GM23338 (cell line): ENCODE measurements around the gene CACHD1. TPM values are rescaled to one million over a fixed set of nuclear protein-coding genes. Genes with fewer than 3 reads are reported as not detected.

Experiments
- EZH2 ChIP-seq: fragments of 200-600 bp; sonication (generic); IDR thresholded peaks from one replicate; pipeline ENCODE4 v1.8.0; 2017; ENCODE audit warnings: antibody characterized with exemption, mild to moderate bottlenecking, low read depth; ENCODE audit not compliant: unreplicated experiment
- EZH2phosphoT487 ChIP-seq: fragments of 200-600 bp; sonication (generic); IDR thresholded peaks from one replicate; pipeline ENCODE4 v1.8.1; 2018; ENCODE audit warnings: antibody characterized with exemption; ENCODE audit not compliant: unreplicated experiment
- JUNB ChIP-seq: IDR thresholded peaks from one replicate; pipeline ENCODE4 v1.6.1; 2016; ENCODE audit warnings: antibody characterized with exemption; ENCODE audit not compliant: unreplicated experiment
- POLR2AphosphoS5 ChIP-seq: IDR thresholded peaks from 2 replicates; pipeline ENCODE4 v1.6.1; 2016; ENCODE audit warnings: antibody characterized with exemption, low read depth
- STAT1 ChIP-seq: IDR thresholded peaks from one replicate; pipeline ENCODE4 v1.6.1; 2016; ENCODE audit warnings: antibody characterized with exemption; ENCODE audit not compliant: unreplicated experiment
- ZNF114 ChIP-seq: fragments of 250-450 bp; sonication (Bioruptor Pico); IDR thresholded peaks from 2 replicates; pipeline ENCODE4 v1.5.0; 2020; ENCODE audit warnings: mild to moderate bottlenecking, moderate library complexity
- polyA plus RNA-seq: library from polyadenylated mRNA; unstranded; fragments of >200 nt; fragmentation: Nextera tagmentation; extraction: Ambion mirVana; gene quantifications from 2 replicates; pipeline ENCODE4 v1.2.1, GENCODE V29; 2016
- total RNA-seq: library from RNA; depleted of rRNA; stranded (reverse); fragments of >200 nt; shearing (Covaris generic); gene quantifications from 2 replicates; pipeline ENCODE4 v1.2.3, GENCODE V29; 2014
- TF ChIP-seq, protein P1 (sequence below): fragments of 250-450 bp; sonication (Bioruptor Pico); IDR thresholded peaks from 2 replicates; pipeline ENCODE4 v1.5.0; 2020; ENCODE audit warnings: mild to moderate bottlenecking, moderate library complexity
- TF ChIP-seq, protein P2 (sequence below): IDR thresholded peaks from one replicate; pipeline ENCODE4 v1.6.1; 2018; ENCODE audit warnings: antibody characterized with exemption; ENCODE audit not compliant: unreplicated experiment
- TF ChIP-seq, protein P3 (sequence below): IDR thresholded peaks from 2 replicates; pipeline ENCODE4 v1.6.1; 2016; ENCODE audit warnings: antibody characterized with exemption

The CACHD1 gene
- total and polyA plus RNA-seq, 2 experiments from 2014 or later: 12.6 to 43.7 TPM

DNA sequence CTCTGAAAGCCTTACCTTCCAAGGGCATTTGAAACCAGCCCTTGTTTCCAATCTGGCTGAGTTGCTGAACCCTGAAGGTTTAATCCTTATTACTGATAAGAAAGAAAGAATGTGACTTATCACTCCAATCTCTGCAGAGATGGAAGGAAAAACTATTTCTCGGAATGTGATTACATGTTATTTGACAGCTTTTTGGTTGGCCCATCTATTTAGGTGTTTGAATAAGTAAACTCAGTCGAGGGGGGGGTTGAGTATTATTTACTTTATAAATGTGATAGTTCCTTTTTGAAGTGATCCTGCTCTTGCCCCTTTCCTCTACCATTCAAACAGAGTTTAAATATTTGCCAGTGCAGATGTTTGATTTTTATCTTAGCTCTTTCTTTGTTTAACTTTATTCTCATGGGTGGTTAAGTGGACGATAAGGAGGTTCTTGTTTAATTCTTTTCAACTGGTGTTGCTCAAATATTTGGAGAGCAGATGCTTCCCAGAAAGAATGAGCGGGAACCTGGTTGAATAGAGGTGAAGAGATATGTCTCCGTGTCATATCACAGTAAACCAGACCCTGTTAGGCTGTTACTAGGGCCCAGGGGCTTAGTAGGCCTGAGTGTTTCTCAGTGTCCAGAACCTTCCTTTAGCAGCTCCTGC is 126.1 kb downstream of the CACHD1 start (continued):
- TF ChIP-seq, protein P1, sequence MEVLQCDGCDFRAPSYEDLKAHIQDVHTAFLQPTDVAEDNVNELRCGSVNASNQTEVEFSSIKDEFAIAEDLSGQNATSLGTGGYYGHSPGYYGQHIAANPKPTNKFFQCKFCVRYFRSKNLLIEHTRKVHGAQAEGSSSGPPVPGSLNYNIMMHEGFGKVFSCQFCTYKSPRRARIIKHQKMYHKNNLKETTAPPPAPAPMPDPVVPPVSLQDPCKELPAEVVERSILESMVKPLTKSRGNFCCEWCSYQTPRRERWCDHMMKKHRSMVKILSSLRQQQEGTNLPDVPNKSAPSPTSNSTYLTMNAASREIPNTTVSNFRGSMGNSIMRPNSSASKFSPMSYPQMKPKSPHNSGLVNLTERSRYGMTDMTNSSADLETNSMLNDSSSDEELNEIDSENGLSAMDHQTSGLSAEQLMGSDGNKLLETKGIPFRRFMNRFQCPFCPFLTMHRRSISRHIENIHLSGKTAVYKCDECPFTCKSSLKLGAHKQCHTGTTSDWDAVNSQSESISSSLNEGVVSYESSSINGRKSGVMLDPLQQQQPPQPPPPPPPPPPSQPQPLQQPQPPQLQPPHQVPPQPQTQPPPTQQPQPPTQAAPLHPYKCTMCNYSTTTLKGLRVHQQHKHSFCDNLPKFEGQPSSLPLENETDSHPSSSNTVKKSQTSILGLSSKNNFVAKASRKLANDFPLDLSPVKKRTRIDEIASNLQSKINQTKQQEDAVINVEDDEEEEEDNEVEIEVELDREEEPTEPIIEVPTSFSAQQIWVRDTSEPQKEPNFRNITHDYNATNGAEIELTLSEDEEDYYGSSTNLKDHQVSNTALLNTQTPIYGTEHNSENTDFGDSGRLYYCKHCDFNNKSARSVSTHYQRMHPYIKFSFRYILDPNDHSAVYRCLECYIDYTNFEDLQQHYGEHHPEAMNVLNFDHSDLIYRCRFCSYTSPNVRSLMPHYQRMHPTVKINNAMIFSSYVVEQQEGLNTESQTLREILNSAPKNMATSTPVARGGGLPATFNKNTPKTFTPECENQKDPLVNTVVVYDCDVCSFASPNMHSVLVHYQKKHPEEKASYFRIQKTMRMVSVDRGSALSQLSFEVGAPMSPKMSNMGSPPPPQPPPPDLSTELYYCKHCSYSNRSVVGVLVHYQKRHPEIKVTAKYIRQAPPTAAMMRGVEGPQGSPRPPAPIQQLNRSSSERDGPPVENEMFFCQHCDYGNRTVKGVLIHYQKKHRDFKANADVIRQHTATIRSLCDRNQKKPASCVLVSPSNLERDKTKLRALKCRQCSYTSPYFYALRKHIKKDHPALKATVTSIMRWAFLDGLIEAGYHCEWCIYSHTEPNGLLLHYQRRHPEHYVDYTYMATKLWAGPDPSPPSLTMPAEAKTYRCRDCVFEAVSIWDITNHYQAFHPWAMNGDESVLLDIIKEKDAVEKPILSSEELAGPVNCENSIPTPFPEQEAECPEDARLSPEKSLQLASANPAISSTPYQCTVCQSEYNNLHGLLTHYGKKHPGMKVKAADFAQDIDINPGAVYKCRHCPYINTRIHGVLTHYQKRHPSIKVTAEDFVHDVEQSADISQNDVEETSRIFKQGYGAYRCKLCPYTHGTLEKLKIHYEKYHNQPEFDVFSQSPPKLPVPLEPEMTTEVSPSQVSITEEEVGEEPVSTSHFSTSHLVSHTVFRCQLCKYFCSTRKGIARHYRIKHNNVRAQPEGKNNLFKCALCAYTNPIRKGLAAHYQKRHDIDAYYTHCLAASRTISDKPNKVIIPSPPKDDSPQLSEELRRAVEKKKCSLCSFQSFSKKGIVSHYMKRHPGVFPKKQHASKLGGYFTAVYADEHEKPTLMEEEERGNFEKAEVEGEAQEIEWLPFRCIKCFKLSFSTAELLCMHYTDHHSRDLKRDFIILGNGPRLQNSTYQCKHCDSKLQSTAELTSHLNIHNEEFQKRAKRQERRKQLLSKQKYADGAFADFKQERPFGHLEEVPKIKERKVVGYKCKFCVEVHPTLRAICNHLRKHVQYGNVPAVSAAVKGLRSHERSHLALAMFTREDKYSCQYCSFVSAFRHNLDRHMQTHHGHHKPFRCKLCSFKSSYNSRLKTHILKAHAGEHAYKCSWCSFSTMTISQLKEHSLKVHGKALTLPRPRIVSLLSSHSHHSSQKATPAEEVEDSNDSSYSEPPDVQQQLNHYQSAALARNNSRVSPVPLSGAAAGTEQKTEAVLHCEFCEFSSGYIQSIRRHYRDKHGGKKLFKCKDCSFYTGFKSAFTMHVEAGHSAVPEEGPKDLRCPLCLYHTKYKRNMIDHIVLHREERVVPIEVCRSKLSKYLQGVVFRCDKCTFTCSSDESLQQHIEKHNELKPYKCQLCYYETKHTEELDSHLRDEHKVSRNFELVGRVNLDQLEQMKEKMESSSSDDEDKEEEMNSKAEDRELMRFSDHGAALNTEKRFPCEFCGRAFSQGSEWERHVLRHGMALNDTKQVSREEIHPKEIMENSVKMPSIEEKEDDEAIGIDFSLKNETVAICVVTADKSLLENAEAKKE: no peak
- TF ChIP-seq JUNB (no peak), POLR2AphosphoS5 (no peak), ZNF114 (CRISPR knock-in tag) (no peak), STAT1 (no peak), EZH2phosphoT487 (no peak), EZH2 (no peak)
- TF ChIP-seq, protein P2, sequence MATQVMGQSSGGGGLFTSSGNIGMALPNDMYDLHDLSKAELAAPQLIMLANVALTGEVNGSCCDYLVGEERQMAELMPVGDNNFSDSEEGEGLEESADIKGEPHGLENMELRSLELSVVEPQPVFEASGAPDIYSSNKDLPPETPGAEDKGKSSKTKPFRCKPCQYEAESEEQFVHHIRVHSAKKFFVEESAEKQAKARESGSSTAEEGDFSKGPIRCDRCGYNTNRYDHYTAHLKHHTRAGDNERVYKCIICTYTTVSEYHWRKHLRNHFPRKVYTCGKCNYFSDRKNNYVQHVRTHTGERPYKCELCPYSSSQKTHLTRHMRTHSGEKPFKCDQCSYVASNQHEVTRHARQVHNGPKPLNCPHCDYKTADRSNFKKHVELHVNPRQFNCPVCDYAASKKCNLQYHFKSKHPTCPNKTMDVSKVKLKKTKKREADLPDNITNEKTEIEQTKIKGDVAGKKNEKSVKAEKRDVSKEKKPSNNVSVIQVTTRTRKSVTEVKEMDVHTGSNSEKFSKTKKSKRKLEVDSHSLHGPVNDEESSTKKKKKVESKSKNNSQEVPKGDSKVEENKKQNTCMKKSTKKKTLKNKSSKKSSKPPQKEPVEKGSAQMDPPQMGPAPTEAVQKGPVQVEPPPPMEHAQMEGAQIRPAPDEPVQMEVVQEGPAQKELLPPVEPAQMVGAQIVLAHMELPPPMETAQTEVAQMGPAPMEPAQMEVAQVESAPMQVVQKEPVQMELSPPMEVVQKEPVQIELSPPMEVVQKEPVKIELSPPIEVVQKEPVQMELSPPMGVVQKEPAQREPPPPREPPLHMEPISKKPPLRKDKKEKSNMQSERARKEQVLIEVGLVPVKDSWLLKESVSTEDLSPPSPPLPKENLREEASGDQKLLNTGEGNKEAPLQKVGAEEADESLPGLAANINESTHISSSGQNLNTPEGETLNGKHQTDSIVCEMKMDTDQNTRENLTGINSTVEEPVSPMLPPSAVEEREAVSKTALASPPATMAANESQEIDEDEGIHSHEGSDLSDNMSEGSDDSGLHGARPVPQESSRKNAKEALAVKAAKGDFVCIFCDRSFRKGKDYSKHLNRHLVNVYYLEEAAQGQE: no peak
- TF ChIP-seq, protein P3, sequence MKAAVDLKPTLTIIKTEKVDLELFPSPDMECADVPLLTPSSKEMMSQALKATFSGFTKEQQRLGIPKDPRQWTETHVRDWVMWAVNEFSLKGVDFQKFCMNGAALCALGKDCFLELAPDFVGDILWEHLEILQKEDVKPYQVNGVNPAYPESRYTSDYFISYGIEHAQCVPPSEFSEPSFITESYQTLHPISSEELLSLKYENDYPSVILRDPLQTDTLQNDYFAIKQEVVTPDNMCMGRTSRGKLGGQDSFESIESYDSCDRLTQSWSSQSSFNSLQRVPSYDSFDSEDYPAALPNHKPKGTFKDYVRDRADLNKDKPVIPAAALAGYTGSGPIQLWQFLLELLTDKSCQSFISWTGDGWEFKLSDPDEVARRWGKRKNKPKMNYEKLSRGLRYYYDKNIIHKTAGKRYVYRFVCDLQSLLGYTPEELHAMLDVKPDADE: no peak
